ENCODE measurements around the gene ABCG8. TPM values are rescaled to one million over a fixed set of nuclear protein-coding genes. Genes with fewer than 3 reads are reported as not detected.

ABCG8 gene
- total RNA-seq, 4 donors from 2014 or later: not detected

DNA sequence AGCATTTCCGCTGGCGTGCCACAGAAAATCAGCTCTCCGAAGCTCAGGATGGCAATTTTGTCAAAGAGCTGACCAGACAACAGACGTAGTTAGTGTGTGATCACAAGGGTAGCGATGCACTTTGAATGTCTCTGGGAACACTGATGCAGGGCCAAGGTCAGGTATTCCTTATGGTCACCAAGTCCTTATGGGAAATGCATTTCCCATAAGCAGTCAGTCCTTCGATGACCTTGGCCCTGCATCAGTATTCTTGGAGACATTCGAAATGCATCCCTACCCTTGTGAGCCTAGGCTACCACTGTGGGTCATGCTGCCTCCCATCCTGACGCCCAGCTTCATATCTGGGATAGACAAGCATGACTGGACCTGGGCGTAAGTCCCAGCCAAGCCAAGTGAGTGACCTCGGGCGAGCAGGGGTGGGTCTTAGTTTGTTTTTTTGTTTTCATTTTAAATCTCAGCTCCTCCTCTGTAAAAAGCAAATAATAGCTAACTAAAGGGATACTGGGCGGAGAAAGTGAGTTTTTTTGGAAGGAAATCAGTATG, 13.7 kb upstream of the ABCG8 start:
- no peaks in the 10 kb centered on the region for H3K9me3 ChIP-seq
- WGBS: 76% methylated on average over 12 of the region's 12 CpGs
- peaks cover 4% of the 10 kb centered on the region for H3K27me3 ChIP-seq
- DNase-seq (ENCODE audit: low spot score in 2 of 2): no peak
- H3K27ac ChIP-seq: no peak overlapping the region
- H3K4me1 ChIP-seq: no peaks in the 10 kb centered on the region
- TF ChIP-seq, protein P1, sequence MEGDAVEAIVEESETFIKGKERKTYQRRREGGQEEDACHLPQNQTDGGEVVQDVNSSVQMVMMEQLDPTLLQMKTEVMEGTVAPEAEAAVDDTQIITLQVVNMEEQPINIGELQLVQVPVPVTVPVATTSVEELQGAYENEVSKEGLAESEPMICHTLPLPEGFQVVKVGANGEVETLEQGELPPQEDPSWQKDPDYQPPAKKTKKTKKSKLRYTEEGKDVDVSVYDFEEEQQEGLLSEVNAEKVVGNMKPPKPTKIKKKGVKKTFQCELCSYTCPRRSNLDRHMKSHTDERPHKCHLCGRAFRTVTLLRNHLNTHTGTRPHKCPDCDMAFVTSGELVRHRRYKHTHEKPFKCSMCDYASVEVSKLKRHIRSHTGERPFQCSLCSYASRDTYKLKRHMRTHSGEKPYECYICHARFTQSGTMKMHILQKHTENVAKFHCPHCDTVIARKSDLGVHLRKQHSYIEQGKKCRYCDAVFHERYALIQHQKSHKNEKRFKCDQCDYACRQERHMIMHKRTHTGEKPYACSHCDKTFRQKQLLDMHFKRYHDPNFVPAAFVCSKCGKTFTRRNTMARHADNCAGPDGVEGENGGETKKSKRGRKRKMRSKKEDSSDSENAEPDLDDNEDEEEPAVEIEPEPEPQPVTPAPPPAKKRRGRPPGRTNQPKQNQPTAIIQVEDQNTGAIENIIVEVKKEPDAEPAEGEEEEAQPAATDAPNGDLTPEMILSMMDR (IDR thresholded peaks at IDR 0.05): no peak
- TF ChIP-seq POLR2A (IDR thresholded peaks at IDR 0.05): no peak
- TF ChIP-seq EP300 (IDR thresholded peaks at IDR 0.05): no peak
- TF ChIP-seq POLR2AphosphoS5 (IDR thresholded peaks at IDR 0.05): no peak
- no peak overlapping the region for H3K4me3 ChIP-seq
- no peaks in the 10 kb centered on the region for H3K36me3 ChIP-seq

DNA sequence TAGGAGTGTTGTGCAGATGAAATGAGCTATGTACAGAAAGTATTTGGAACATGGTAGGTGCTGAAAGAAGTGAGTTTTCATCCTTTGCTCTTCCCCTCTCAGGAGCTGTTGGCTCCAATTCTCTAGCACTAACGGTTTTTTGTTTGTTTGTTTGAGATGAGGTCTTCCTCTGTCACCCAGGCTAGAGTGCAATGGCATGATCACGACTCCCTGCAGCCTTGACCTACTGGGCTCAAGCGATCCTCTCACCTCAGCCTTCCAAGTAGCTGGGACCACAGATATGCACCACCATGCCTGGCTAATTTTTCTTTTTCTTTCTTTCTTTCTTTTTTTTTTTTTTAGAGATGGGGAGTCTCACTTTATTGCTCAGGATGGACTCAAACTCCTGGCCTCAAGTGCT, 12.9 kb upstream of the ABCG8 start:
- 83% methylated on average over 3 of the region's 3 CpGs for WGBS
- Histone ChIP-seq H3K4me1 (no peaks in the 10 kb centered on the region), H3K9me3 (no peaks in the 10 kb centered on the region), H3K27ac (no peak overlapping the region), H3K27me3 (peaks cover 10% of the 10 kb centered on the region), H3K4me3 (no peak overlapping the region), H3K36me3 (no peaks in the 10 kb centered on the region)
- TF ChIP-seq, protein P1 (IDR thresholded peaks at IDR 0.05): no peak
- DNase-seq (ENCODE audit: low spot score in 2 of 2): no peak

DNA sequence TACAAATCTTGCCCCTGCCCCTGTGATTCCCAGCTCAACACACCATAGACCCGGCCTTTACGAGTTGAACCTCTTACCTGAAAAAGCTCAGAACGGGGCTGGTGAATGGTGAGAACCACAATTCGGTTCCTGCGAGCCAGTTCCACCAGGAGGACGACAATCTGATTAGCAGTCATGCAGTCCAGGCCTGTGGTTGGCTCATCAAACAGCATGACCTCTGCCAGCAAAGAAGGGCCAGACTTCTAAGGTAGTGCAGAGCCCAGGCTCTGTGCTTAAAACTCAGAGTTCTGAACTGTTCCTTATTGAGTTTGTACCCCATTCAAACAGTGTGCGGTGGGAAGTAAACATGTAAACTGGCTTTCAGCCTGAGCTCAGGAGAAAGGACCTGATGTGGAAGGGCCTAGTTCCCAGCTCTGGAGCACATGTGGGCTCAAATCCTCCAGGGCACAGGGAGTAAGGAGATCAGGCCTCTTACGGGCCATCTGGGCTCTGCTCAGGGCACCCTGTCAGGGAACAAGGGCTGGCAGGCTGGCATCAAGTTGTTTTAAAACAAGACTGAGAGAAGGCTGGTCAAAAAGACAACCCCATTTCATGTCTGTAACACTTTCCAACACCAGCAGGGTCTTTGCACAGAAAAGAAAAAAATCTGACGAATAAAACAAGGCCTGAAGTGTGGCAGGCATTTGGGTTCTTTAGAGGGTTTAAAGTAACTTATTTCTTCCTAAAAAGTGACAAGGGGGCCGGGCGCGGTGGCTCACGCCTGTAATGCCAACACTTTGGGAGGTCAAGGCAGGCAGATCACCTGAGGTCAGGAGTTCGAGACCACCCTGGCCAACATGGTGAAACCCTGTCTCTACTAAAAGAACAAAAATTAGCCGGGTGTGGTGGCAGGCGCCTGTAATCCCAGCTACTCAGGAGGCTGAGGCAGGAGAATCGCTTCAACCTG, 12.2 kb upstream of the ABCG8 start:
- TF ChIP-seq POLR2AphosphoS5 (IDR thresholded peaks at IDR 0.05): no peak
- TF ChIP-seq, protein P1 (IDR thresholded peaks at IDR 0.05): no peak
- TF ChIP-seq EP300 (IDR thresholded peaks at IDR 0.05): no peak
- no peak for TF ChIP-seq POLR2A (IDR thresholded peaks at IDR 0.05)
- peaks cover 3% of the 10 kb centered on the region for H3K4me1 ChIP-seq
- no peak for DNase-seq (ENCODE audit: low spot score in 2 of 2)
- no peak overlapping the region for H3K4me3 ChIP-seq
- peaks cover 18% of the 10 kb centered on the region for H3K27me3 ChIP-seq
- no peak overlapping the region for H3K27ac ChIP-seq
- H3K9me3 ChIP-seq: no peaks in the 10 kb centered on the region
- WGBS: 92% methylated on average over 17 of the region's 17 CpGs
- no peaks in the 10 kb centered on the region for H3K36me3 ChIP-seq

DNA sequence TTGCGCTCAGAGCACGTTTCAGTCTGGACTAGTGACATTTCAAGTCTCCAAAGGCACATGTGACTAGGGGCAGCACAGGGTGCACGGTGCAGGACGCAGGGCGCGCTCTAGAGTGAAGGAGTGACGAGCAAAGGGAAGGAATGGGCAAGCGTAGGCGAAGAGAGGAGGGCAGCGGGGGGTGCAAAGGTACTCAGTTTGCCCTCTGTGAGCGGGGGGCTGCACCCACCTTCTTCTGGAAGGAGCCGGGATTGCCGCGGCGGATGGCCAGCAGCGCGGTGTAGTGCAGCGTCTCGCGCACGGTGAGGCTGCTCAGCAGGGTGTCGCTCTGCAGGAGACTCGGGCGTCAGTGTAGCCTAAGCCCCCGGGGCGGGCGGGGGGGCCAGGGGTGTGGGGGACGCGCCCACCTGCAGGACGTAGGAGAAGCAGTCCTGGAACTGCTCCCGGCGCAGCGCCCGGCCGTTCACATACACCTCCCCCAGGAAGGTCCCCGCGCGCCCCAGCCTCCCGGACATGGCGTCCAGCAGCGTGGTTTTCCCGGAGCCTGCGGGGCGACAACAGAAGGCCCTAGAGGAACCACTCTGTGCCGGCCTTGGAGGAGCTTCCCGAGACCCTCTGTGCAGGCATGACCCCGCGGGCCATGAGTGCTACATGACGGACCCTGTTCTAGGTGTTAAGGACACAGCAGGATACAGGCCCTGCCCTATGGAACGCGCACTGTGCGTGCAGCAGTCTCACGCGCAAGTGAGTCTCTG, 7.1 kb upstream of the ABCG8 start:
- H3K27me3 ChIP-seq: peaks cover 31% of the 10 kb centered on the region
- no peaks in the 10 kb centered on the region for H3K36me3 ChIP-seq
- H3K9me3 ChIP-seq: no peaks in the 10 kb centered on the region
- TF ChIP-seq, protein P1 (IDR thresholded peaks at IDR 0.05): no peak
- TF ChIP-seq EP300 (IDR thresholded peaks at IDR 0.05) (no peak), POLR2A (IDR thresholded peaks at IDR 0.05) (no peak), POLR2AphosphoS5 (IDR thresholded peaks at IDR 0.05) (no peak)
- H3K4me3 ChIP-seq: peak overlapping the region; percentile 40
- WGBS: 16% methylated on average over 18 of the region's 54 CpGs
- peaks cover 13% of the 10 kb centered on the region for H3K4me1 ChIP-seq
- no peak overlapping the region for H3K27ac ChIP-seq
- DNase-seq (ENCODE audit: low spot score in 2 of 2): no peak

DNA sequence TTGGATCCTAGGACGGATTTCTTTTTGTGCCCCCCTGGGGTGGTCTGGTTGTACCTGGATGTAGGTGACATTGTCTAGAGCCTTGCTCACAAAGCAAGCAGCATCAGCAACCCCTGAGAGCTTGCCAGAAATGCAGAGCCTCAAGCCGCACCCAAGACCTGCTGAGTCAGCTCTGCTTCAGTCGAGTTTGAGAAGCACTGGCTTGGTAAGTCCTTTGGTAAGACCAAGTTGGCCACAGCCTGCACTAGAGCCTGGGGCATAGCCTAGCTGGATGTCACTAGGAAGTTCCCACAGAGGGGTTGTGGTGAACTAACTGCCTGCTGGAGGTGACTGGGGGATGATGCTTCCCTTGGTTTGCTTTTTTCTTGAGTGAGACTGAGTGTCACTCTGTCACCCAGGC, 6.3 kb upstream of the ABCG8 start:
- no peak for TF ChIP-seq POLR2A (IDR thresholded peaks at IDR 0.05)
- no peak for TF ChIP-seq POLR2AphosphoS5 (IDR thresholded peaks at IDR 0.05)
- TF ChIP-seq, protein P1 (IDR thresholded peaks at IDR 0.05): no peak
- TF ChIP-seq EP300 (IDR thresholded peaks at IDR 0.05): no peak
- H3K27me3 ChIP-seq: peaks cover 31% of the 10 kb centered on the region
- DNase-seq (ENCODE audit: low spot score in 2 of 2): no peak

More for the DNA sequence above, 6.3 kb upstream of the ABCG8 start:
- H3K4me3 ChIP-seq: peak overlapping the region; percentile 40
- H3K9me3 ChIP-seq: no peaks in the 10 kb centered on the region
- 43% methylated on average over 1 of the region's 3 CpGs for WGBS
- H3K4me1 ChIP-seq: peaks cover 13% of the 10 kb centered on the region
- no peak overlapping the region for H3K27ac ChIP-seq
- no peaks in the 10 kb centered on the region for H3K36me3 ChIP-seq

All from suprapubic skin (tissue), 4 donors.